NCI-H1930 (cell line): ENCODE results near the gene UBE4A.

Experiments used
- DNase-seq, 2 experiments: peaks; one replicate each; lab custom pipeline; 2025; lab: John Stamatoyannopoulos, UW

The UBE4A gene

GRCh38 chr11:118437208-118438125 is 78.1 kb downstream of the UBE4A start:
- no peak for DNase-seq

DNA sequence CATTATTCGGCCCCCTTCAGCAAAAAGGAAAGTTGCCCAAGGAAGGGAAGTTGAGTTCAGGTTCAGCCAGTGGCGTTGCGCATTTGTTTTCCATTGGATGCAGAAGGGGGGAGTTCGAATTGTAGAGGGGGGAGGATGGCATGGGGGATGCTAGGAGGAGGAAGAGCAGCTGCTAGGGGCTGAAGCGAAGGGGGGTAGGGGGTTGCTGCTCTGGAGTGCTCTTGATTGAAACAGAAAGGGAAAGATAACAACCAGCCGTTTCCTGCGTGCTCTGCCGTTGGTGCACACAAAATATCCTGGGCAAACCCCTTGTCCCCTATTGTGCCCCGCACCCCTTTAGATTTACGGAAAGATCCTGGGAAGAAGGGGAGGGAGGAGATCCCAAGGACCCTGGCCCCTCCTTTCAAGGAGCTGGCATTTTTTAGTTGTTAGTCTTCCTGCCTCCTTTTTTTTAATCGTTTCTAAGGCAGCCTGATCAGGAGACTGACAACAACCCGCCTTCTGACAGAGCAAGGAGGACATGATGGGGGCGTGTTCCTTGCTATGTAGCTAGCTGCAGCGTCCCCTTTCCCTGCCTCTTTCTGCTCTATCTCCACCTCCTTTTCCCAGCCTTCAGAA is 79.0 kb downstream of the UBE4A start:
- DNase-seq: no peak

GRCh38 chr11:118439646-118440045 is 80.2 kb downstream of the UBE4A start:
- DNase-seq: no peak

GRCh38 chr11:118441770-118442275 is 82.4 kb downstream of the UBE4A start:
- no peak for DNase-seq

GRCh38 chr11:118442301-118442700 is 82.9 kb downstream of the UBE4A start:
- DNase-seq: no peak

DNA sequence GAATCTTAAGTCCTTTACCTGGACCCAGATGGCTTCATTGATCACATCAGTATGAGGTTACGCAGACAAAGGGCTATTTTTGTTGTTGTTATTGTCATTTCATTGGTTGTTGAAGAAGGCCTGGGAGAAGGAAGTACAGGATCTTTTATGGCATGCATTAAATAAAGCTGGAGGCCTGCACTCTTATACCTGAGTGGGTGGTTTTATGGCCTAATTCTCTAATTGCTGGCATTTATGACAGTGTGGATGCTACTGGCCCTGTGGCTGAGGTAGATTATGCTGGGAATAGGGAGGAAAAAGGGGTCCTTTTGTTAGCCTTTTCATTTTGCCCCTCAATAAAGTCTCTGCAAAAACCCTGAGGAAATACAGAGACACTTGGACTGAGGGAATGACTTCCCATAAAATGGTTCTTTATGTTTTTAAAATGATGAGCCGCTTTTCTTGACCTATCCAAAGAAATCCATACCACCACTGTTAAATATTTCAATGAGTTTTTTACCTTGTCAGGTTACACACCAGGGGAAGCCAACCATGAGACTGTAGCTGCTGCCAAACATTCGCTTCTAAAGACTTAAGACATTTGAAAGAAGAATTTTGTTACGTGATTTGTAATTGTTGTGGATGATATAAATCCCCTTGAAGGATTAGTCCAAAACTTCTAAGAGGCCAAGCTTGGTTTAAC is 83.6 kb downstream of the UBE4A start:
- DNase-seq: no peak

DNA sequence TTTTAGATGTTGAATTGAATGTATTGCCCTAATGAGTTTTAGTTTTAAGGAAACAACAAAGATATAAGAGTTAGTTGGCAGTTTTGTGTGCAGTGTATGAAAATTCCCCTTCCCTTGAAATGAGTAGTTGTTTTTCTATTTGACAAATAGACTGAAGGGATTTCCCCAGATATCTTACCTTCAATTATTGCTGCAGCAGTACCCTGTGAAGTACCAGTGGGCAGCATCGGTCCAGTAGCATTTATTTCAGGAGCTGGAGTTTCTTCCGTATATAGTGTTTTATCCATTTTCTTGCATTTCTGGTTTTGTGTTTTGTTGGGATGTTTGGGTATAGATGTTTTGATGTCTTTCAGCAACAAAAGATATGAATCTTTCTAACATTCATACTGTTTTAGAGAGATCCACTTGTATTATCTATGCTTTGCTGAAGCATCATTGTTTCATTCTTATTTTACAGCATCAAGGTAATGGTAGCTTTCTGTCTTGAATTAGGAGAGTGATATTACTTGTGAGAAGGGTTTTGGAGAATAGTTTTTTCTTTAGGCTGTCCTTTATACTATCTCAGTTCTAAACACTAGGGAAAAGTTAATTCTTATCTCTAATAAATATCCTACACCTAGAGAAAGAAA is 84.3 kb downstream of the UBE4A start:
- no peak for DNase-seq

DNA sequence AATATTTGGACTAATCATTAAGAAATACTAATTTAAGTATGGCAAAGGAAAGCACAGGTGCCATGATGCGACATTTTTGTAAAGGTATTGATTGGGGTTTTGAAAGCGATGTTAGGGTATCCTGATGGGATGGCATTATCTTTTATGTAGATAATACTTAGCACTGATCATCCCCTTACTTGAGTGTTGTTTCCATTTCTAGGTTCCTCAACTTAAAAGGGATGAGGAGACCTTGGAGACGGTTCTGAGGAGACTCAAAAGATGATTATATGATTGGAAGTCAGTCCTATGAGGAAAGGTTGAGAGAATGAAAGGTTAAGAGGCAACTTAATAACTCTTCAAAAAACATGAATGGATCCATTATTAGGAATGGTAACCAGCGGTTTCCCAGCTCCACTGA is 88.0 kb downstream of the UBE4A start:
- DNase-seq: no peak

- DNase-seq: no peak
Measured at GRCh38 chr11:118448294-118448693, 88.9 kb downstream of the UBE4A start.
